EL (cell line): ENCODE measurements around the gene DENND4A.

ENCODE experiments used
- DNase-seq: peaks from one replicate; pipeline ENCODE4 v3.0.0-alpha.2; 2016

Gene DENND4A

GRCh38 chr15:65660927-65661326 lies 131.2 kb downstream of the DENND4A start:
- DNase-seq = no peak

- no peak for DNase-seq
Measured at GRCh38 chr15:65659502-65660052, 132.5 kb downstream of the DENND4A start.

GRCh38 chr15:65655457-65655856 lies 136.6 kb downstream of the DENND4A start:
- DNase-seq = no peak

GRCh38 chr15:65655026-65655425 lies 137.1 kb downstream of the DENND4A start:
- DNase-seq = peak; percentile 71

GRCh38 chr15:65653801-65654521 lies 138.1 kb downstream of the DENND4A start:
- DNase-seq = no peak

GRCh38 chr15:65653341-65653740 lies 138.8 kb downstream of the DENND4A start:
- peak; percentile 47 for DNase-seq

- no peak for DNase-seq
Measured at GRCh38 chr15:65651831-65652749, 140.0 kb downstream of the DENND4A start.

- DNase-seq = no peak
Measured at GRCh38 chr15:65651042-65651322, 141.1 kb downstream of the DENND4A start.

- no peak for DNase-seq
Measured at GRCh38 chr15:65650312-65651041, 141.6 kb downstream of the DENND4A start.

- peak; percentile 54 for DNase-seq
Measured at GRCh38 chr15:65646486-65646885, 145.6 kb downstream of the DENND4A start.

GRCh38 chr15:65645392-65645791 lies 146.7 kb downstream of the DENND4A start:
- DNase-seq = no peak

- no peak for DNase-seq
Measured at GRCh38 chr15:65644282-65644681, 147.8 kb downstream of the DENND4A start.

- DNase-seq = no peak
Measured at GRCh38 chr15:65642594-65642993, 149.5 kb downstream of the DENND4A start.

- DNase-seq = no peak
Measured at GRCh38 chr15:65641768-65642475, 150.2 kb downstream of the DENND4A start.

GRCh38 chr15:65639509-65639908 lies 152.6 kb downstream of the DENND4A start:
- no peak for DNase-seq

GRCh38 chr15:65638681-65639089 lies 153.4 kb downstream of the DENND4A start:
- peak; percentile 75 for DNase-seq

GRCh38 chr15:65638109-65638508 lies 154.0 kb downstream of the DENND4A start:
- DNase-seq = no peak

- DNase-seq = no peak
Measured at GRCh38 chr15:65634356-65634755, 157.7 kb downstream of the DENND4A start.

GRCh38 chr15:65633752-65634151 lies 158.3 kb downstream of the DENND4A start:
- DNase-seq = no peak

GRCh38 chr15:65632780-65633375 lies 159.2 kb downstream of the DENND4A start:
- no peak for DNase-seq

- no peak for DNase-seq
Measured at GRCh38 chr15:65631503-65631902, 160.6 kb downstream of the DENND4A start.

- DNase-seq = no peak
Measured at GRCh38 chr15:65630760-65631159, 161.3 kb downstream of the DENND4A start.
